ENCODE measurements around the gene TENM4.
A peak's percentile ranks its signal among the peaks of the same experiment; 100 is the strongest.

The TENM4 gene

GRCh38 chr11:78715639-78716311, 725.1 kb downstream of the TENM4 start:
- peak; percentile 79 for DNase-seq

GRCh38 chr11:78714539-78714938, 726.3 kb downstream of the TENM4 start:
- no peak for DNase-seq

- DNase-seq, result no peak
Observed at GRCh38 chr11:78711735-78712134, 729.1 kb downstream of the TENM4 start.

- DNase-seq, result no peak
Observed at GRCh38 chr11:78710417-78710816, 730.4 kb downstream of the TENM4 start.

GRCh38 chr11:78708388-78708787, 732.4 kb downstream of the TENM4 start:
- peak; percentile 16 for DNase-seq

- DNase-seq, result no peak
Observed at GRCh38 chr11:78706551-78706950, 734.3 kb downstream of the TENM4 start.

GRCh38 chr11:78704811-78705210, 736.0 kb downstream of the TENM4 start:
- no peak for DNase-seq

- DNase-seq, result no peak
Observed at GRCh38 chr11:78699609-78700135, 741.2 kb downstream of the TENM4 start.

- peak; percentile 72 for DNase-seq
Observed at GRCh38 chr11:78698612-78699011, 742.2 kb downstream of the TENM4 start.

- no peak for DNase-seq
Observed at GRCh38 chr11:78696177-78696576, 744.7 kb downstream of the TENM4 start.

GRCh38 chr11:78694152-78694551, 746.7 kb downstream of the TENM4 start:
- DNase-seq, result peak; percentile 6

- no peak for DNase-seq
Observed at GRCh38 chr11:78691215-78691614, 749.6 kb downstream of the TENM4 start.

- peak; percentile 6 for DNase-seq
Observed at GRCh38 chr11:78690352-78690987, 750.4 kb downstream of the TENM4 start.

- DNase-seq, result no peak
Observed at GRCh38 chr11:78689585-78690153, 751.2 kb downstream of the TENM4 start.

GRCh38 chr11:78689101-78689500, 751.7 kb downstream of the TENM4 start:
- DNase-seq, result no peak

- DNase-seq, result no peak
Observed at GRCh38 chr11:78688460-78688859, 752.4 kb downstream of the TENM4 start.

GRCh38 chr11:78685156-78685555, 755.7 kb downstream of the TENM4 start:
- no peak for DNase-seq

- peak; percentile 7 for DNase-seq
Observed at GRCh38 chr11:78684377-78684776, 756.5 kb downstream of the TENM4 start.

- no peak for DNase-seq
Observed at GRCh38 chr11:78683774-78684173, 757.1 kb downstream of the TENM4 start.

GRCh38 chr11:78676026-78676557, 764.7 kb downstream of the TENM4 start:
- no peak for DNase-seq

- no peak for DNase-seq
Observed at GRCh38 chr11:78672850-78673620, 767.8 kb downstream of the TENM4 start.

GRCh38 chr11:78669249-78669648, 771.6 kb downstream of the TENM4 start:
- DNase-seq, result no peak

- DNase-seq, result peak; percentile 8
Observed at GRCh38 chr11:78667461-78667860, 773.4 kb downstream of the TENM4 start.
